ENCODE results near the gene LSP1.

The LSP1 gene

GRCh38 chr11:1934335-1935155 lies 81.7 kb downstream of the LSP1 start:
- TF ChIP-seq CSRNP3 (CRISPR knock-in tag; IDR thresholded peaks at IDR 0.05) (no peak), ZC3H10 (CRISPR knock-in tag; IDR thresholded peaks at IDR 0.05) (no peak), PPARA (CRISPR knock-in tag; IDR thresholded peaks at IDR 0.05; ENCODE audit: borderline replicate concordance) (no peak), GLIS3 (CRISPR knock-in tag; IDR thresholded peaks at IDR 0.05) (no peak), PATZ1 (CRISPR knock-in tag; IDR thresholded peaks at IDR 0.05; ENCODE audit: borderline replicate concordance) (no peak), ZNF565 (CRISPR knock-in tag; conservative IDR thresholded peaks at IDR 0.05; ENCODE audit: low read depth) (no peak)
- no peak for ATAC-seq

GRCh38 chr11:1935156-1936071 lies 82.5 kb downstream of the LSP1 start:
- no peak for ATAC-seq
- TF ChIP-seq CREB5 (CRISPR knock-in tag; IDR thresholded peaks at IDR 0.05; ENCODE audit: low read depth) (no peak), TSHZ2 (CRISPR knock-in tag; IDR thresholded peaks at IDR 0.05) (no peak), PATZ1 (CRISPR knock-in tag; IDR thresholded peaks at IDR 0.05; ENCODE audit: borderline replicate concordance) (no peak), ZC3H10 (CRISPR knock-in tag; IDR thresholded peaks at IDR 0.05) (no peak), ZNF70 (CRISPR knock-in tag; IDR thresholded peaks at IDR 0.05) (no peak), PPARA (CRISPR knock-in tag; IDR thresholded peaks at IDR 0.05; ENCODE audit: borderline replicate concordance) (no peak), ZFP30 (CRISPR knock-in tag; IDR thresholded peaks at IDR 0.05) (no peak), CSDC2 (CRISPR knock-in tag; IDR thresholded peaks at IDR 0.05) (no peak)

- no peak for ATAC-seq
- TF ChIP-seq POU6F1 (CRISPR knock-in tag; IDR thresholded peaks at IDR 0.05; ENCODE audit: borderline replicate concordance, low read depth), result no peak
- no peak for TF ChIP-seq OSR1 (CRISPR knock-in tag; IDR thresholded peaks at IDR 0.05)
- no peak for TF ChIP-seq ARNTL (CRISPR knock-in tag; IDR thresholded peaks at IDR 0.05; ENCODE audit: borderline replicate concordance, low read depth)
- no peak for TF ChIP-seq ISL1 (CRISPR knock-in tag; IDR thresholded peaks at IDR 0.05)
- no peak for TF ChIP-seq ZNF70 (CRISPR knock-in tag; IDR thresholded peaks at IDR 0.05)
- no peak for TF ChIP-seq TCF4 (CRISPR knock-in tag; IDR thresholded peaks at IDR 0.05; ENCODE audit: borderline replicate concordance)
- no peak for TF ChIP-seq CREB5 (CRISPR knock-in tag; IDR thresholded peaks at IDR 0.05; ENCODE audit: low read depth)
- TF ChIP-seq GLIS3 (CRISPR knock-in tag; IDR thresholded peaks at IDR 0.05), result no peak
- TF ChIP-seq BACH2 (CRISPR knock-in tag; IDR thresholded peaks at IDR 0.05; ENCODE audit: borderline replicate concordance), result no peak
- TF ChIP-seq ESRRG (CRISPR knock-in tag; IDR thresholded peaks at IDR 0.05), result no peak
Observed at GRCh38 chr11:1936072-1936780, 83.3 kb downstream of the LSP1 start.

All from SK-N-SH treated with all-trans-retinoic acid at 6 μM for 48 hours (cell line).